H1 (cell line): ENCODE data around the gene MYCBPAP. TPM values are rescaled to one million over a fixed set of nuclear protein-coding genes. Genes with fewer than 3 reads are reported as not detected.

Source experiments
- CTCF ChIA-PET: fragments of 300-600 bp; sonication (Branson Sonifier 250); formaldehyde crosslinking; loops from one replicate; lab custom pipeline; 2021; ENCODE audit not compliant: partially characterized antibody; lab: Charles Lee
- POLR2A ChIA-PET: fragments of 300-600 bp; sonication (Branson Sonifier 250); formaldehyde crosslinking; loops from one replicate; lab custom pipeline; 2021; ENCODE audit warnings: inconsistent platforms; ENCODE audit not compliant: partially characterized antibody; lab: Charles Lee
- DNase-seq, 2 experiments: peaks; one replicate each; pipeline versions ENCODE4 v3.0.0 to v3.0.0-alpha.2; 2010 to 2022; ENCODE audit warnings: low spot score in 2 of 2, low read depth in 1 of 2, mixed read lengths in 1 of 2
- FAIRE-seq: peaks from 2 replicates; lab custom pipeline; 2011; peaks lifted over from hg19 to GRCh38; lab: Jason Lieb, UNC
- H2AFZ ChIP-seq: 2 replicates; pipeline ENCODE4 v1.8.1; 2012; ENCODE audit warnings: low read length, inconsistent platforms
- H2AK5ac ChIP-seq: 2 replicates; pipeline ENCODE4 v1.6.1; 2013; ENCODE audit warnings: low read depth, low read length
- H2BK120ac ChIP-seq: replicated peaks from 2 replicates; pipeline ENCODE3; 2013; ENCODE audit warnings: low read depth, low read length, inconsistent platforms
- H2BK12ac ChIP-seq: 2 replicates; pipeline ENCODE4 v1.6.1; 2013; ENCODE audit warnings: low read depth, low read length
- H2BK15ac ChIP-seq: 2 replicates; pipeline ENCODE4 v1.6.1; 2013; ENCODE audit warnings: low read length
- H2BK20ac ChIP-seq: 2 replicates; pipeline ENCODE4 v1.6.1; 2013; ENCODE audit warnings: low read length
- H2BK5ac ChIP-seq: 2 replicates; pipeline ENCODE4 v1.6.1; 2013; ENCODE audit warnings: low read depth, low read length
- H3K14ac ChIP-seq: 2 replicates; pipeline ENCODE4 v1.6.1; 2013; ENCODE audit warnings: inconsistent platforms; ENCODE audit not compliant: insufficient read length
- H3K18ac ChIP-seq: 2 replicates; pipeline ENCODE4 v1.6.1; 2013; ENCODE audit warnings: low read length; ENCODE audit errors: extremely low read depth
- H3K23ac ChIP-seq: 2 replicates; pipeline ENCODE4 v1.6.1; 2013; ENCODE audit warnings: inconsistent platforms; ENCODE audit not compliant: insufficient read length
- H3K23me2 ChIP-seq: 2 replicates; pipeline ENCODE4 v1.6.1; 2013; ENCODE audit warnings: low read depth, low read length
- H3K27ac ChIP-seq: 2 replicates; pipeline ENCODE4 v1.6.1; 2011; ENCODE audit warnings: low read depth, low read length, inconsistent platforms
- H3K27me3 ChIP-seq, 4 experiments: replicated peaks in 1 of 4; 1 replicate in 1 of 4; 2 replicates in 3 of 4; pipeline versions ENCODE4 v1.6.1 to v1.8.1; 2011 to 2013; ENCODE audit warnings: low read length in 3 of 4, mild to moderate bottlenecking in 3 of 4, inconsistent platforms in 2 of 4, mixed read lengths in 2 of 4, moderate library complexity in 1 of 4; ENCODE audit not compliant: control insufficient read depth in 3 of 4, insufficient read depth in 3 of 4; ENCODE audit errors: extremely low read depth in 1 of 4
- H3K36me3 ChIP-seq, 4 experiments: 2 replicates each; pipeline versions ENCODE4 v1.6.1 to v1.8.1; 2011 to 2013; ENCODE audit warnings: mild to moderate bottlenecking in 4 of 4, low read length in 3 of 4, moderate library complexity in 2 of 4, control low read depth in 1 of 4, inconsistent platforms in 1 of 4; ENCODE audit not compliant: insufficient read depth in 4 of 4, control insufficient read depth in 2 of 4
- H3K4ac ChIP-seq: replicated peaks from 2 replicates; pipeline ENCODE3; 2013; ENCODE audit warnings: low read length, low read depth, mixed read lengths, inconsistent platforms; ENCODE audit not compliant: insufficient read length
- H3K4me1 ChIP-seq, 4 experiments: replicated peaks in 1 of 4; 1 replicate in 1 of 4; 2 replicates in 3 of 4; pipeline versions ENCODE4 v1.6.1 to v1.8.1; 2011 to 2013; ENCODE audit warnings: low read length in 3 of 4, inconsistent platforms in 2 of 4, mixed read lengths in 1 of 4; ENCODE audit not compliant: insufficient read depth in 4 of 4, control insufficient read depth in 3 of 4
- H3K4me2 ChIP-seq, 2 experiments: 2 replicates each; pipeline versions ENCODE4 v1.6.1 to v1.8.1; 2011 to 2013; ENCODE audit warnings: low read depth in 2 of 2, low read length in 2 of 2, control low read depth in 1 of 2, inconsistent platforms in 1 of 2, mild to moderate bottlenecking in 1 of 2; ENCODE audit not compliant: insufficient read depth in 1 of 2
- H3K4me3 ChIP-seq, 4 experiments: fragments of 200-600, 300-600 bp in 1 of 4; sonication (generic), shearing (Covaris generic), sonication (Bioruptor Twin) in 1 of 4; 2 replicates each; pipeline versions ENCODE4 v1.5.1 to v1.8.1; 2011 to 2016; ENCODE audit warnings: low read length in 4 of 4, low read depth in 3 of 4, control low read depth in 2 of 4, inconsistent platforms in 2 of 4, mild to moderate bottlenecking in 2 of 4, mixed read lengths in 1 of 4, moderate library complexity in 1 of 4; ENCODE audit not compliant: insufficient read depth in 2 of 4; ENCODE audit errors: extremely low read depth in 1 of 4
- H3K56ac ChIP-seq: replicated peaks from 2 replicates; pipeline ENCODE3; 2013; ENCODE audit warnings: low read depth, mild to moderate bottlenecking, mixed read lengths, low read length, inconsistent platforms; ENCODE audit not compliant: insufficient read length
- H3K79me1 ChIP-seq: 2 replicates; pipeline ENCODE4 v1.6.1; 2013; ENCODE audit warnings: low read depth, low read length, control low read depth
- H3K79me2 ChIP-seq, 2 experiments: 2 replicates each; pipeline versions ENCODE4 v1.6.1 to v1.8.1; 2012 to 2013; ENCODE audit warnings: low read length in 2 of 2, mild to moderate bottlenecking in 2 of 2, inconsistent platforms in 1 of 2; ENCODE audit not compliant: insufficient read depth in 2 of 2, control insufficient read depth in 1 of 2
- H3K9ac ChIP-seq, 4 experiments: replicated peaks in 1 of 4; 1 replicate in 1 of 4; 2 replicates in 3 of 4; pipeline versions ENCODE4 v1.6.1 to v1.8.1; 2011 to 2013; ENCODE audit warnings: low read depth in 3 of 4, low read length in 3 of 4, control low read depth in 2 of 4, mild to moderate bottlenecking in 2 of 4, moderate library complexity in 2 of 4, inconsistent platforms in 1 of 4; ENCODE audit errors: extremely low read depth in 1 of 4
- H3K9me3 ChIP-seq, 2 experiments: 2 replicates each; pipeline versions ENCODE4 v1.6.1 to v1.8.1; 2012 to 2013; ENCODE audit warnings: mild to moderate bottlenecking in 2 of 2, moderate library complexity in 2 of 2, control low read depth in 1 of 2, inconsistent platforms in 1 of 2, low read depth in 1 of 2, low read length in 1 of 2, mixed read lengths in 1 of 2; ENCODE audit not compliant: insufficient read depth in 2 of 2
- H4K20me1 ChIP-seq, 2 experiments: replicated peaks in 1 of 2; 2 replicates each; pipeline versions ENCODE3 to v1.8.1; 2011 to 2013; ENCODE audit warnings: inconsistent platforms in 2 of 2, low read length in 2 of 2, mild to moderate bottlenecking in 1 of 2; ENCODE audit not compliant: insufficient read depth in 2 of 2, control insufficient read depth in 1 of 2
- H4K5ac ChIP-seq: 2 replicates; pipeline ENCODE4 v1.6.1; 2013; ENCODE audit warnings: low read length, low read depth, mixed read lengths, inconsistent platforms; ENCODE audit not compliant: insufficient read length
- H4K8ac ChIP-seq: 2 replicates; pipeline ENCODE4 v1.8.0; 2013; ENCODE audit warnings: mild to moderate bottlenecking, moderate library complexity, low read length, inconsistent platforms; ENCODE audit not compliant: insufficient read depth; ENCODE audit errors: extremely low read depth
- H4K91ac ChIP-seq: replicated peaks from 2 replicates; pipeline ENCODE3; 2013; ENCODE audit warnings: low read length, mixed read lengths, inconsistent platforms; ENCODE audit not compliant: insufficient read length
- CHD2 ChIP-seq: IDR thresholded peaks from 2 replicates; pipeline ENCODE4 v1.6.1; 2012; ENCODE audit warnings: low read length, improper control_type of control experiment
- CREB1 ChIP-seq: IDR thresholded peaks from 2 replicates; pipeline ENCODE4 v1.6.1; 2012; ENCODE audit warnings: inconsistent platforms
- CTBP2 ChIP-seq: IDR thresholded peaks from 2 replicates; pipeline ENCODE4 v1.7.0; 2011; ENCODE audit warnings: borderline replicate concordance, mild to moderate bottlenecking, moderate library complexity, mixed read lengths, low read length; ENCODE audit not compliant: insufficient read depth, insufficient read length
- EZH2 ChIP-seq: fragments of 200-600 bp; sonication (generic); IDR thresholded peaks from 2 replicates; pipeline ENCODE4 v1.7.1; 2012; ENCODE audit warnings: low read depth, mild to moderate bottlenecking, moderate library complexity, low read length, inconsistent platforms; ENCODE audit not compliant: severe bottlenecking
- JUND ChIP-seq: IDR thresholded peaks from 2 replicates; pipeline ENCODE4 v1.6.1; 2011; ENCODE audit warnings: mild to moderate bottlenecking, improper control_type of control experiment, low read length
- KDM1A ChIP-seq: fragments of 200-600, 300-600 bp; sonication (generic); IDR thresholded peaks from 2 replicates; pipeline ENCODE4 v1.7.1; 2016; ENCODE audit warnings: mild to moderate bottlenecking, low read length, borderline replicate concordance
- RFX5 ChIP-seq: IDR thresholded peaks from 2 replicates; pipeline ENCODE4 v1.6.1; 2011; ENCODE audit warnings: low read depth, low read length, improper control_type of control experiment, borderline replicate concordance
- SAP30 ChIP-seq: fragments of 300-600 bp; sonication (generic); IDR thresholded peaks from 2 replicates; pipeline ENCODE4 v1.7.1; 2012; ENCODE audit warnings: low read length, moderate library complexity, mild to moderate bottlenecking, inconsistent platforms; ENCODE audit not compliant: insufficient read depth, insufficient replicate concordance
- SP4 ChIP-seq: IDR thresholded peaks from 2 replicates; pipeline ENCODE4 v1.6.1; 2012; ENCODE audit warnings: low read length, inconsistent platforms
- USF2 ChIP-seq: IDR thresholded peaks from 2 replicates; pipeline ENCODE4 v1.6.1; 2011; ENCODE audit warnings: low read length, improper control_type of control experiment
- WGBS, 2 experiments: shearing (Covaris generic) in 1 of 2; methylation state at CpG; one replicate each; pipeline versions ENCODE4 v1.1.6 to v1.1.7; 2013 to 2015; ENCODE audit warnings: low lambda C conversion rate in 2 of 2, mixed read lengths in 2 of 2, inconsistent platforms in 1 of 2, low coverage in 1 of 2, missing lambda C conversion rate in 1 of 2; ENCODE audit not compliant: insufficient replicate concordance in 2 of 2, insufficient coverage in 1 of 2, insufficient read length in 1 of 2; ENCODE audit errors: extremely low coverage in 1 of 2, missing lambda C conversion rate in 1 of 2; 5-methylcytosine and 5-hydroxymethylcytosine counted together
- polyA plus RNA-seq, 7 experiments: library from polyadenylated mRNA; depleted of rRNA in 3 of 7; stranded (reverse) in 5 of 7; unstranded in 2 of 7; fragments of >200 nt in 5 of 7; fragments of 200-250 nt in 2 of 7; gene quantifications; 1 replicate in 5 of 7; 2 replicates in 1 of 7; 4 replicates in 1 of 7; pipeline versions ENCODE4 v1.2.1 to v1.2.3, GENCODE V29; 2011 to 2013; ENCODE audit warnings: missing spikeins in 2 of 7, mixed read lengths in 2 of 7
- total RNA-seq: library from RNA; stranded (reverse); fragmentation: NEBNext Ultra II Directional; extraction: Animal tissue kit (Norgen Biotek cat#: 25700); gene quantifications from 2 replicates; pipeline ENCODE4 v1.2.1, GENCODE V29; 2021

The MYCBPAP gene
- total and polyA plus RNA-seq, 2 of the 8 experiments (the other 6 are each of a cell fraction or from before 2014, with no cell fraction given), result 0.89 to 3.3 TPM

GRCh38 chr17:50570528-50570927 lies 62.3 kb downstream of the MYCBPAP start:
- Histone ChIP-seq H3K4me3 (no peak overlapping the region), H3K27ac (no peak overlapping the region), H3K9me3 (no peaks in the 10 kb centered on the region), H3K9ac (no peak overlapping the region), H2AFZ (no peak overlapping the region), H4K20me1 (peaks cover 4% of the 10 kb centered on the region in 2 experiments), H3K79me2 (no peaks in the 10 kb centered on the region), H2AK5ac (peak overlapping the region; percentile 39; the same call in 1 of the 2 replicates), H4K91ac (no peak overlapping the region), H3K4me2 (no peak overlapping the region; a peak in 1 of 4 replicates), H3K4ac (no peak overlapping the region), H3K18ac (no peak overlapping the region), H3K79me1 (no peaks in the 10 kb centered on the region), H3K27me3 (peaks cover 2 to 14% (median 11%) of the 10 kb centered on the region in 4 experiments), H3K36me3 (no peaks in the 10 kb centered on the region), H2BK20ac (no peak overlapping the region; the same call in 1 of the 2 replicates), H3K14ac (no peak overlapping the region), H3K4me1 (peaks cover 0 to 9% (median 6%) of the 10 kb centered on the region in 4 experiments; a peak in 6 of 7 replicates), H2BK15ac (no peak overlapping the region), H2BK5ac (no peak overlapping the region), H3K23me2 (0 out of 2 replicates have a peak, but pooled peaks cover 3% of the 10 kb centered on the region), H2BK120ac (no peak overlapping the region), H3K56ac (no peak overlapping the region), H4K8ac (peak overlapping the region; percentile 30; the same call in 1 of the 2 replicates), H3K23ac (no peak overlapping the region), H2BK12ac (no peak overlapping the region), H4K5ac (no peak overlapping the region)
- FAIRE-seq (no peak), DNase-seq (no peak)
- 77% methylated on average over 4 of the region's 7 CpGs; no CpG with 5 or more reads in 1 of the 2 experiments for WGBS, 2 experiments
- ChIA-PET POLR2A (interaction anchor here (0.7 to 1.3 kb wide), 5 partner anchors 8 to 149 kb away, joined by 3 to 4 read pairs (median 3); no protein-coding TSS in a partner anchor), CTCF (interaction anchor here (0.6 to 3.4 kb wide), 16 partner anchors 8 to 1118 kb away, joined by 3 to 17 read pairs (median 4); no protein-coding TSS in a partner anchor)
- TF ChIP-seq KDM1A, result no peak
- TF ChIP-seq CREB1, result no peak
- TF ChIP-seq USF2, result no peak
- TF ChIP-seq JUND, result no peak
- no peak for TF ChIP-seq RFX5
- TF ChIP-seq EZH2, result no peak
- no peak for TF ChIP-seq SP4
- no peak for TF ChIP-seq SAP30
- TF ChIP-seq CHD2, result no peak
- no peak for TF ChIP-seq CTBP2
